ENCODE results near the gene LRRC8A.

The LRRC8A gene

DNA sequence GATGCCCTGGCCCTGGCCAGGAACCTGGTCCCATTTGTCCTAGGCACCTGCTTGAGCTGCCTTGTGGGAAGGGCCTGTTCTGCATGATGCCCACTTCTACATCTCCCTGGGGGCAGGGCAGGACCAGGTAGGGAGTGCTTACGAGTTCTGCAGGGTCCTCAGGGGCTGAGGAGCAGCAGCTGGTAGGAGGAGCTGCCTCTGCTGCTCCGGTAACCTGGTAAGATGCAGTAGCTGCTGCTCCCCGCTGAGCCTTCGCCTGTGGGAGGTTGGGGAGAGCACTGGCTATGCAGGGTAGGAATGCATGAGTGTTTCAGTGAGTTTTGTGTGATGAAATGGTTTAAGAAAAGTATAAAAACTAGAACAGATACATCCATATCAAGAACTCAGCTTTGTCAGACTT is 13.6 kb downstream of the LRRC8A start (continued):
- TF ChIP-seq GLIS1 (tag by site-specific recombination; IDR thresholded peaks at IDR 0.05) (peak; percentile 75), ZBTB1 (tag by site-specific recombination; IDR thresholded peaks at IDR 0.05) (no peak), ZNF510 (tag by site-specific recombination; IDR thresholded peaks at IDR 0.05; ENCODE audit: insufficient replicate concordance) (no peak), ZNF175 (tag by site-specific recombination; IDR thresholded peaks at IDR 0.05) (no peak), GLI4 (tag by site-specific recombination; IDR thresholded peaks at IDR 0.05) (no peak), ZNF114 (tag by site-specific recombination; IDR thresholded peaks at IDR 0.05) (no peak), ZNF174 (tag by site-specific recombination; IDR thresholded peaks at IDR 0.05) (no peak), ZBTB17 (tag by site-specific recombination; IDR thresholded peaks at IDR 0.05) (0 out of 2 replicates have a peak, but pooled peaks have one; percentile 38), ZNF366 (tag by site-specific recombination; conservative IDR thresholded peaks at IDR 0.05) (no peak), ZNF10 (tag by site-specific recombination; IDR thresholded peaks at IDR 0.05) (no peak)
- TF ChIP-seq, protein P1, sequence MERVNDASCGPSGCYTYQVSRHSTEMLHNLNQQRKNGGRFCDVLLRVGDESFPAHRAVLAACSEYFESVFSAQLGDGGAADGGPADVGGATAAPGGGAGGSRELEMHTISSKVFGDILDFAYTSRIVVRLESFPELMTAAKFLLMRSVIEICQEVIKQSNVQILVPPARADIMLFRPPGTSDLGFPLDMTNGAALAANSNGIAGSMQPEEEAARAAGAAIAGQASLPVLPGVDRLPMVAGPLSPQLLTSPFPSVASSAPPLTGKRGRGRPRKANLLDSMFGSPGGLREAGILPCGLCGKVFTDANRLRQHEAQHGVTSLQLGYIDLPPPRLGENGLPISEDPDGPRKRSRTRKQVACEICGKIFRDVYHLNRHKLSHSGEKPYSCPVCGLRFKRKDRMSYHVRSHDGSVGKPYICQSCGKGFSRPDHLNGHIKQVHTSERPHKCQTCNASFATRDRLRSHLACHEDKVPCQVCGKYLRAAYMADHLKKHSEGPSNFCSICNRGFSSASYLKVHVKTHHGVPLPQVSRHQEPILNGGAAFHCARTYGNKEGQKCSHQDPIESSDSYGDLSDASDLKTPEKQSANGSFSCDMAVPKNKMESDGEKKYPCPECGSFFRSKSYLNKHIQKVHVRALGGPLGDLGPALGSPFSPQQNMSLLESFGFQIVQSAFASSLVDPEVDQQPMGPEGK (tag by site-specific recombination; IDR thresholded peaks at IDR 0.05) = peak; percentile 32; the same call in 1 of the 2 replicates

- no peak overlapping the region for H3K4me3 ChIP-seq (ENCODE audit: low read depth, low read length)
- H3K4me1 ChIP-seq (ENCODE audit: control insufficient read depth, insufficient read depth, low read length) = no peaks in the 10 kb centered on the region
- TF ChIP-seq ZNF530 (tag by site-specific recombination; IDR thresholded peaks at IDR 0.05; ENCODE audit: low read depth) (no peak), KLF16 (tag by site-specific recombination; IDR thresholded peaks at IDR 0.05) (no peak), ZNF548 (tag by site-specific recombination; IDR thresholded peaks at IDR 0.05) (no peak)
- peaks cover 0 to 33% of the 10 kb centered on the region in 2 experiments; a peak in 2 of 3 replicates for H3K36me3 ChIP-seq (ENCODE audit: control insufficient read depth in 2 of 2, insufficient read depth in 1 of 2, low read length in 2 of 2)
- POLR2A ChIA-PET = no interaction called here
- H3K27ac ChIP-seq (ENCODE audit: extremely low read depth, low read depth, low read length) = no peak overlapping the region
- no peaks in the 10 kb centered on the region for H3K9me3 ChIP-seq (ENCODE audit: control insufficient read depth, insufficient read depth, low read depth, low read length)
- CTCF ChIA-PET = interaction anchor here (0.7 to 0.9 kb wide), 2 partner anchors 19 to 35 kb away, joined by 3 read pairs; no protein-coding TSS in a partner anchor
Measured at GRCh38 chr9:128898382-128898781, 16.4 kb downstream of the LRRC8A start.

GRCh38 chr9:128898845-128899565 is 17.1 kb downstream of the LRRC8A start:
- H3K27ac ChIP-seq (ENCODE audit: extremely low read depth, low read depth, low read length) = no peak overlapping the region
- H3K36me3 ChIP-seq (ENCODE audit: control insufficient read depth in 2 of 2, insufficient read depth in 1 of 2, low read length in 2 of 2) = peaks cover 0 to 31% of the 10 kb centered on the region in 2 experiments; a peak in 2 of 3 replicates
- H3K4me1 ChIP-seq (ENCODE audit: control insufficient read depth, insufficient read depth, low read length) = no peaks in the 10 kb centered on the region
- H3K9me3 ChIP-seq (ENCODE audit: control insufficient read depth, insufficient read depth, low read depth, low read length) = no peaks in the 10 kb centered on the region
- no peak overlapping the region for H3K4me3 ChIP-seq (ENCODE audit: low read depth, low read length)
- ChIA-PET CTCF (interaction anchor here (0.9 kb wide), 1 partner anchor 20 kb away, joined by 3 read pairs; no protein-coding TSS in a partner anchor), POLR2A (no interaction called here)
- no peak for TF ChIP-seq ELK4 (IDR thresholded peaks at IDR 0.05; ENCODE audit: borderline replicate concordance, low read depth, low read length)
- TF ChIP-seq, protein P2, sequence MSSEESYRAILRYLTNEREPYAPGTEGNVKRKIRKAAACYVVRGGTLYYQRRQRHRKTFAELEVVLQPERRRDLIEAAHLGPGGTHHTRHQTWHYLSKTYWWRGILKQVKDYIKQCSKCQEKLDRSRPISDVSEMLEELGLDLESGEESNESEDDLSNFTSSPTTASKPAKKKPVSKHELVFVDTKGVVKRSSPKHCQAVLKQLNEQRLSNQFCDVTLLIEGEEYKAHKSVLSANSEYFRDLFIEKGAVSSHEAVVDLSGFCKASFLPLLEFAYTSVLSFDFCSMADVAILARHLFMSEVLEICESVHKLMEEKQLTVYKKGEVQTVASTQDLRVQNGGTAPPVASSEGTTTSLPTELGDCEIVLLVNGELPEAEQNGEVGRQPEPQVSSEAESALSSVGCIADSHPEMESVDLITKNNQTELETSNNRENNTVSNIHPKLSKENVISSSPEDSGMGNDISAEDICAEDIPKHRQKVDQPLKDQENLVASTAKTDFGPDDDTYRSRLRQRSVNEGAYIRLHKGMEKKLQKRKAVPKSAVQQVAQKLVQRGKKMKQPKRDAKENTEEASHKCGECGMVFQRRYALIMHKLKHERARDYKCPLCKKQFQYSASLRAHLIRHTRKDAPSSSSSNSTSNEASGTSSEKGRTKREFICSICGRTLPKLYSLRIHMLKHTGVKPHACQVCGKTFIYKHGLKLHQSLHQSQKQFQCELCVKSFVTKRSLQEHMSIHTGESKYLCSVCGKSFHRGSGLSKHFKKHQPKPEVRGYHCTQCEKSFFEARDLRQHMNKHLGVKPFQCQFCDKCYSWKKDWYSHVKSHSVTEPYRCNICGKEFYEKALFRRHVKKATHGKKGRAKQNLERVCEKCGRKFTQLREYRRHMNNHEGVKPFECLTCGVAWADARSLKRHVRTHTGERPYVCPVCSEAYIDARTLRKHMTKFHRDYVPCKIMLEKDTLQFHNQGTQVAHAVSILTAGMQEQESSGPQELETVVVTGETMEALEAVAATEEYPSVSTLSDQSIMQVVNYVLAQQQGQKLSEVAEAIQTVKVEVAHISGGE (tag by site-specific recombination; conservative IDR thresholded peaks at IDR 0.05; ENCODE audit: low read depth) = no peak
- no peak for TF ChIP-seq ZNF548 (tag by site-specific recombination; IDR thresholded peaks at IDR 0.05)
- no peak for TF ChIP-seq ZNF600 (tag by site-specific recombination; IDR thresholded peaks at IDR 0.05)
- no peak for TF ChIP-seq ZNF510 (tag by site-specific recombination; IDR thresholded peaks at IDR 0.05; ENCODE audit: insufficient replicate concordance)
- TF ChIP-seq WT1 (tag by site-specific recombination; IDR thresholded peaks at IDR 0.05) = no peak
- no peak for TF ChIP-seq RBAK (tag by site-specific recombination; IDR thresholded peaks at IDR 0.05)
- TF ChIP-seq BCL11B (tag by site-specific recombination; IDR thresholded peaks at IDR 0.05; ENCODE audit: low read depth) = no peak
- TF ChIP-seq TRIM28 (IDR thresholded peaks at IDR 0.05; ENCODE audit: borderline replicate concordance, low read length) = no peak
- TF ChIP-seq ATF2 (tag by site-specific recombination; IDR thresholded peaks at IDR 0.05; ENCODE audit: low read depth) = no peak
- no peak for TF ChIP-seq ZNF184 (tag by site-specific recombination; IDR thresholded peaks at IDR 0.05)
- TF ChIP-seq ZBTB17 (tag by site-specific recombination; IDR thresholded peaks at IDR 0.05) = no peak
- TF ChIP-seq ZNF768 (tag by site-specific recombination; IDR thresholded peaks at IDR 0.05) = no peak

Data from HEK293 (cell line).